CD4-positive, alpha-beta T cell treated with Interferon gamma for 1 hour (primary cell): ENCODE measurements around the gene FAM217A.

Source experiments
- DNase-seq: peaks from one replicate; pipeline ENCODE4 v3.0.0-alpha.2; 2020

FAM217A gene

GRCh38 chr6:4021133-4021853 is 57.6 kb downstream of the FAM217A start:
- peak; percentile 84 for DNase-seq

- DNase-seq: no peak
These were observed 58.2 kb downstream of the FAM217A start for GRCh38 chr6:4020822-4021132.

GRCh38 chr6:4018924-4019236 is 60.1 kb downstream of the FAM217A start:
- DNase-seq: no peak
